GM19023 (cell line): ENCODE measurements around the gene FGR.
A peak's percentile ranks its signal among the peaks of the same experiment; 100 is the strongest.

Experiments used
- ATAC-seq: cut with Tn5 transposase; IDR thresholded peaks from one replicate; pipeline ENCODE4 v1.9.1; 2021; ENCODE audit warnings: mild to moderate bottlenecking, moderate library complexity; ENCODE audit not compliant: unreplicated experiment

The FGR gene

GRCh38 chr1:27569506-27570291, 65.3 kb downstream of the FGR start:
- ATAC-seq, result no peak

GRCh38 chr1:27569088-27569460, 65.9 kb downstream of the FGR start:
- ATAC-seq, result no peak

GRCh38 chr1:27568300-27569087, 66.5 kb downstream of the FGR start:
- ATAC-seq, result peak; percentile 83

- ATAC-seq, result peak; percentile 2
Observed at GRCh38 chr1:27567971-27568299, 67.0 kb downstream of the FGR start.

- no peak for ATAC-seq
Observed at GRCh38 chr1:27567146-27567526, 67.8 kb downstream of the FGR start.

GRCh38 chr1:27566462-27567145, 68.4 kb downstream of the FGR start:
- no peak for ATAC-seq

- ATAC-seq, result no peak
Observed at GRCh38 chr1:27564710-27565649, 70.0 kb downstream of the FGR start.

- no peak for ATAC-seq
Observed at GRCh38 chr1:27563591-27564471, 71.2 kb downstream of the FGR start.

GRCh38 chr1:27563341-27563590, 71.7 kb downstream of the FGR start:
- no peak for ATAC-seq

GRCh38 chr1:27562534-27563340, 72.2 kb downstream of the FGR start:
- no peak for ATAC-seq
